ENCODE measurements around the gene GPC5. TPM values are rescaled to one million over a fixed set of nuclear protein-coding genes. Genes with fewer than 3 reads are reported as not detected.
"Not testable (repeated sequence)": the region's sequence is repeated elsewhere in the genome, so short reads cannot be mapped to it uniquely, and the experiment has no call there.

The GPC5 gene
- total RNA-seq, 4 donors from 2014 or later = 0.47 TPM; not detected in 3

GRCh38 chr13:92272177-92272576 is 873.8 kb downstream of the GPC5 start:
- no peak overlapping the region for H3K4me3 ChIP-seq
- no peaks in the 10 kb centered on the region for H3K36me3 ChIP-seq
- WGBS, 2 donors (ENCODE audit: low coverage in 1 of 2) = 100% methylated on average over 1 of the region's 1 CpG; no CpG with 5 or more reads in 1 of the 2 donors
- no peaks in the 10 kb centered on the region for H3K27me3 ChIP-seq
- no peak for ATAC-seq
- H3K4me1 ChIP-seq = no peaks in the 10 kb centered on the region
- TF ChIP-seq POLR2AphosphoS5 (IDR thresholded peaks at IDR 0.05) (no peak), EP300 (IDR thresholded peaks at IDR 0.05) (no peak), CTCF (IDR thresholded peaks at IDR 0.05) (no peak), POLR2A (IDR thresholded peaks at IDR 0.05) (no peak)
- no peak overlapping the region for H3K27ac ChIP-seq
- no peaks in the 10 kb centered on the region for H3K9me3 ChIP-seq

GRCh38 chr13:92280986-92281385 is 882.6 kb downstream of the GPC5 start:
- not testable (repeated sequence) for H3K36me3 ChIP-seq, H3K4me3 ChIP-seq, H3K27ac ChIP-seq, H3K27me3 ChIP-seq, H3K9me3 ChIP-seq, H3K4me1 ChIP-seq, ATAC-seq
- WGBS, 2 donors (ENCODE audit: low coverage in 1 of 2) = 40% methylated on average over 1 of the region's 8 CpGs; no CpG with 5 or more reads in 1 of the 2 donors

GRCh38 chr13:92290718-92291307 is 892.4 kb downstream of the GPC5 start:
- peaks cover 0 to 30% (median 0%) of the 10 kb centered on the region in 3 donors for H3K9me3 ChIP-seq
- H3K4me1 ChIP-seq, H3K27me3 ChIP-seq, ATAC-seq, H3K27ac ChIP-seq, H3K4me3 ChIP-seq, H3K36me3 ChIP-seq: not testable (repeated sequence)
- WGBS, 2 donors (ENCODE audit: low coverage in 1 of 2) = 100% methylated on average over 1 of the region's 29 CpGs; no CpG with 5 or more reads in 1 of the 2 donors

- ATAC-seq, H3K4me3 ChIP-seq, H3K27ac ChIP-seq, H3K4me1 ChIP-seq, H3K36me3 ChIP-seq, H3K27me3 ChIP-seq: not testable (repeated sequence)
- peaks cover 0 to 17% (median 0%) of the 10 kb centered on the region in 3 donors for H3K9me3 ChIP-seq
- WGBS, 2 donors (ENCODE audit: low coverage in 1 of 2) = 56 to 80% methylated on average over 1 to 5 of the region's 5 CpGs
Measured at GRCh38 chr13:92294533-92294932, 896.1 kb downstream of the GPC5 start.

GRCh38 chr13:92296154-92296671 is 897.8 kb downstream of the GPC5 start:
- not testable (repeated sequence) for H3K4me3 ChIP-seq, ATAC-seq, H3K27me3 ChIP-seq, H3K9me3 ChIP-seq, H3K4me1 ChIP-seq, H3K36me3 ChIP-seq, H3K27ac ChIP-seq
- 94% methylated on average over 2 of the region's 3 CpGs; no CpG with 5 or more reads in 1 of the 2 donors for WGBS, 2 donors (ENCODE audit: low coverage in 1 of 2)

- no peaks in the 10 kb centered on the region for H3K4me1 ChIP-seq
- TF ChIP-seq CTCF (IDR thresholded peaks at IDR 0.05) = no peak
- no peak for TF ChIP-seq EP300 (IDR thresholded peaks at IDR 0.05)
- no peak for TF ChIP-seq POLR2AphosphoS5 (IDR thresholded peaks at IDR 0.05)
- no peak for TF ChIP-seq POLR2A (IDR thresholded peaks at IDR 0.05)
- H3K4me3 ChIP-seq = no peak overlapping the region
- 81 to 84% methylated on average over 9 to 13 of the region's 22 CpGs for WGBS, 2 donors (ENCODE audit: low coverage in 1 of 2)
- no peak overlapping the region for H3K27ac ChIP-seq
- no peak for ATAC-seq
- no peaks in the 10 kb centered on the region for H3K27me3 ChIP-seq
- H3K36me3 ChIP-seq = no peaks in the 10 kb centered on the region
- no peaks in the 10 kb centered on the region for H3K9me3 ChIP-seq
Measured at GRCh38 chr13:92297971-92298942, 899.8 kb downstream of the GPC5 start.

- Histone ChIP-seq H3K4me1 (no peaks in the 10 kb centered on the region), H3K27me3 (no peaks in the 10 kb centered on the region), H3K27ac (no peak overlapping the region), H3K9me3 (no peaks in the 10 kb centered on the region), H3K36me3 (no peaks in the 10 kb centered on the region), H3K4me3 (no peak overlapping the region)
- TF ChIP-seq POLR2AphosphoS5 (IDR thresholded peaks at IDR 0.05) (no peak), EP300 (IDR thresholded peaks at IDR 0.05) (no peak), POLR2A (IDR thresholded peaks at IDR 0.05) (no peak), CTCF (IDR thresholded peaks at IDR 0.05) (no peak)
- no peak for ATAC-seq
- WGBS, 2 donors (ENCODE audit: low coverage in 1 of 2) = 91 to 100% methylated on average over 1 of the region's 1 CpG
Measured at GRCh38 chr13:92300651-92301050, 902.2 kb downstream of the GPC5 start.
